ENCODE results near the gene POP4.
"Not testable (repeated sequence)": the region's sequence is repeated elsewhere in the genome, so short reads cannot be mapped to it uniquely, and the experiment has no call there.

Gene POP4

DNA sequence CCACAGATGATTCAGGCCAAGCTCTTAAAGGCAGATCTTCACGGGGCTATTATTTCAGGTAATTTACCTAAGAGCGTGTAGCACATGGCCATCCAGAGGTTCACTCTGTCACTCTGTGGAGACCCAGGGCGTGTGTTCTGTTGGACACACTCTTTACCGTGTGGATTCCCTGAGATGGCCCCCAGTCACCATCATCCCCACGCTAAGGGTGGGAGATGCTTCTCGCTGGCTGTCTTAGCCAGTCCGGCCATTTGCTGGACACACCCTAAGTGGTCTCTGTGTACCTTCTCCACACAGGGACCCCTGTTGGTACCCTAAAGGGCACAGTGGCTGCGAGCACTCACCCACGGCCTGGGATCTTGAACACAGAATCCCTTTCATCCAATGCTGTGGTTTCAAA is 6.0 kb downstream of the POP4 start:
- no peak for DNase-seq (ENCODE audit: low read depth)

DNA sequence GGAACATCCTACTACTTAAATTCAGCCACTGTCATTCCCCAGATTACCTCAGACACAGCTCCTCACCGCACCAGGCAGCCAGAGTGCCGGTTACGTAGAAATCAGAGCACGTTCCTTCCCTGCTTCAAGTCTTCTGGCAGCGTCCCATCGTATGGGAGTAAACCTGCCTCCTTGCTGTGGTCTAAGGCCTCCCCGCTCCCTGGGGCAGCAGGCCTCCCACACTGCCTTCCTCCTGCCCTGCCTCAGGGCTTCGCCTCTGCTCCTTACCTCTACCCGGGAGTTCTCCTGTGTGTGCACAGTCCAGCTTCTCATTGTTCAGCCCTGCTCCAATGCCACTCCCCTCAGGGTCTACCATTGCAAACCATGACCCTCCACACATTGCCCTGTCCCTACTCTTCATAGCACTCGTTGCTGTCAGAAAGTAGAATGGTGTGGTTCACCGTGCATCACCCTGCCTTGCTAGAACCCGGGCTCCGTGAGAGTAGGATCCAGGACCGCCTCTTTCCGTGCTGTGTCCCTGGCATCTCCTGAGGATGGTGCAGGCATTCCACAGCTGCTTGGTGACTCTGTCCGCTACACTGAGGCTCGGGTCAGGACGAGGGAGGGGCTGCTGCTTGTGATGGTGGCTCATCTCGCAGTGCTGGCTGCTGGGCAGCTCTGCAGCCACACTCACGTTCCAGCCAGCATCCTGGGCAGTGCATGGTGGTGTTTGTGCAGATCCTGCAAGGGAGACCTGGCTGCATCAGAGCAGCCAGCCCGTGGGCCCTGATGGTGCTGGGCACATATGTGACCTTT is 6.9 kb downstream of the POP4 start:
- DNase-seq (ENCODE audit: low read depth): no peak

DNA sequence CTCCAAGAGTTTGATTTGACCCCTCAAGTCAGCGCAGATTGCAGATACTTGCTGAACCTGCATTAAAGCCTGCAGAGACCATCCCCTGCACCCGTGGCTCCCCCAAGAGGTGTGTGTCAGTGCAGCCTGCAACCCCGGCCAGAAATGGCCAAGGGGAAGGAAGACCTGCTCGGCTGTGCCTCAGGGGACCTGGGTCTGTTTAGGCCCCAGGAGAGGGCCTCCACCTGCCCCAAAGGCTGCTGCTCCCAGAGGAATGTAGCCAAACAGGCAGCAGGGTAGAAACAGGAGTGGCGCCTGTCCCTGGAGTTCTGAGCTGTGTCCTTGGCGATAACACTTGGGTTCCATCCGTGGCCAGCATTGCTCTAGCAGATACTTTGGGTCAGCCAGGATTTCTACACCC is 8.0 kb downstream of the POP4 start:
- no peak for DNase-seq (ENCODE audit: low read depth)

DNA sequence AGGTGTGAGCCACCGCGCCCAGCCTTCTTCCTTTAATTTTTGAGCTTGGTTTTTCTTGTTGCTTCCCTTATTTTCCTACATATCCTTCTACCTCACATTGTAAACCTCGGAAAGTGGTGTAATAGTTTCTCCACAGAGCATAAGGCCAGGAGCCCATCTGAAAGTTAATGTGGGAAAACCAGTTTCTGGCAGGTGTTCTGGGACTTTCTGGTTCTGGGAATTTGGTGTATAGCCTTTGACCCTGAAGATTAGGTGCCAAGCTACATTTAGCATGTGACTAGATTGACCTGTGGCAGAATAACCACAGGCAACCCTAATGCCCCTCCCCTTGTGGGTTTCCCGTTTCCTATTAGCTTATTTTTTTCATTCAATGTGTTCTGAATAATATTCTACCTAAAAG is 8.7 kb downstream of the POP4 start:
- no peak for DNase-seq (ENCODE audit: low read depth)

DNA sequence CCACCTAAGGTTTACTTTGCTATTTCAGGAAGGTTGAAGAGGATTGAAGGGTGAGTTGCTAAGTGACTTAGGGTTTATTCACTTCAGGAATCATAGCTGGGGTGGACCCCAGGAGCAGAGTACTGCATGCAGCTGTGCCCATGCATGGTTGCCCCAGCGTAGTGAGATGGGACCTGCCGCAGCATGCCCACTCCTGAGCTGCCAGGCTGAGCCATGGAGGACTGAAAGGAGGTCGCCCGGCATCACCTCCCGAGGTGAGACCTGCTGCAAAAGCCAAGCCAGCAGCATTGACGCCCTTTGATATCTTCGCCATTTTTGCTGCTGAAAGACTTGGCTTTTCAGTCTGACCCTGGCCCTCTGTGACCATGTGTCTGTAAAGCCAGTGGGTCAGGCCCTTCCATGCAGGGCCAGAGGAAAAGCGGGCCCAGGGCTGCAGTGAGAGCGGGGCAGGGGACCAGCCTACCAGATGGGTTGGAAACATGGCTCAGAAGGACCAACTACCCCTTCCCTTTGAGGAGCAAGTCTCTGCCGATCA is 9.9 kb downstream of the POP4 start:
- DNase-seq (ENCODE audit: low read depth): no peak

DNA sequence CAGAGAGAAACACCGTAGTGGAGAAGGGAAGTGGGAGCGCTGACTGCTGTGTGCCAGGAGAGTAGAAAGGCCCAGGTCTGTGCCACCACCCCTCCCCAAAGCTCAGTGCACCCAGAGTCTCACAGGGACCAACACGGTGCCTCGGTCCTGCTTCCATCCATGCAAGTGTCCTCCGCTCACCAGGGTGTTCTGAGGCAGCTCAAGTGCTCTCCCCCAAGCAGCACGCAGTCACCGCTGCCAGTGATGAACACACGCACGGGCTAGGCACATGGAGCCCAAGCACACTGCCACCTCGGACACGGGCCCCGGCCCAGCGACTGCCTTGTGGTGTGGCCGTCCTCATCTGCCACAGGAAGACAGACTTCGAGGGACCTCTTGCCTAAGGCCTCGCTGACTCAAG is 10.5 kb downstream of the POP4 start:
- DNase-seq (ENCODE audit: low read depth): no peak

DNA sequence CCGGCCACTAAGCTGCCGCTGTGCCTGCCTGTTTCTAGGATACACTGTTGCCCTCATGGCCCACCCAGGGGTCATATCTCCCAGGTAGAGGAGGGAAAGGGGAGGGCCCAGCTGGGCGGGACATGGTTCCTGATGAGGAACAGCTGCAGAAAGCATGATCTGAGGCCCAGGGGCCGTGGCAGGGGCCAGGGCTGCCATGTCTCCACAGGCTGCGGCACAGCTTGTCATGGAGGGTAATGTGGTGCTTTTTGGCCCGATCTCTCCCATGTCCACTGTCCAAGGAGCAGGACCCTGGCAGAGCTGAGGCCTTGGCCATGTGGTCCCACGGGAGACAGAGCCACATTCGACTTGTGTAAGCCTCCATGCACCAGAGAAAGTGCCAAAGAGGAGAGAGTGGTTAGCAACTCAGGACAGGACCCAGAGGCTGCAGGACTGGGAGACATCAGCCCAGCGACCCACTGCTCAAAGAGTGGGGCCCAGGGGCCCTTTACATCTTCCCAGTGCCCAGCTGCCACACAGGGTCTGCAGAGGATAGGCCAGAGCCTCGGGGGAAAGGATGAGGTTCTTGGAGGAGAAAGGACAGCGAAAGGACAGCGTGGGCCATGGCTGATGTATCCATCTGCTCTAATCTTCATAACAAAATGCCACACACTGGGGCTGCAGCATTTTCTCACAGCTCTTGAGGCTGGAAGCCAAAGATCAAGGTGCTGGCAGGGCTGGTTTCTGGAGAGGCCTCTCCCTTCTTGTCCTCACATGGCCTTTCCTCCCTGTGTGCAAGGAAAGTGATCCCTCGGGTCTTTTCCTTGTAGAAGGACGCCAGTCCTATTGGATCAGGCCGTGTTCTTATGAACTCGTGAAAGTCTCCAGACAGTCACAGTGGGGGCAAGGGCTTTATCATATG is 11.5 kb downstream of the POP4 start:
- no peak for DNase-seq (ENCODE audit: low read depth)

DNA sequence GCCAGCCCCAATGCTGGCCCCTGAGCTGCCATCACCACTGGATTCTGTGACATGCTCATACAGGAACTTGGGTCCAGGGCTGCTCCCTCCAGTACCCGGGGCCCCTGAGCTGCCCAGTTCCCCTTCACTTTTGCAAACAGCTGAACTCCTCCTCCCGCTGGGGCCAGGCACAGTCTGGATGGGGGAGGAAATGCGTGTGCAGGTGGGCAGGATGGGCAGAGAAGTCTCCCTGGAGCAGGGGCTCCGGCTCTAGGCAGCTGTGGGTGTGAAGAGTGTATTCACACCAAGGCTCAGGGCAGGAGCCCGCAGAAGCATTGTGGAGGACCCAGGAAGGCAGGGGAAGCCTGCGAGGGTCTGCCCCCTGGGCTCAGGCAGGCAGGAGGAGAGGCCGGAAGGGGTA is 12.4 kb downstream of the POP4 start:
- no peak for DNase-seq (ENCODE audit: low read depth)

DNA sequence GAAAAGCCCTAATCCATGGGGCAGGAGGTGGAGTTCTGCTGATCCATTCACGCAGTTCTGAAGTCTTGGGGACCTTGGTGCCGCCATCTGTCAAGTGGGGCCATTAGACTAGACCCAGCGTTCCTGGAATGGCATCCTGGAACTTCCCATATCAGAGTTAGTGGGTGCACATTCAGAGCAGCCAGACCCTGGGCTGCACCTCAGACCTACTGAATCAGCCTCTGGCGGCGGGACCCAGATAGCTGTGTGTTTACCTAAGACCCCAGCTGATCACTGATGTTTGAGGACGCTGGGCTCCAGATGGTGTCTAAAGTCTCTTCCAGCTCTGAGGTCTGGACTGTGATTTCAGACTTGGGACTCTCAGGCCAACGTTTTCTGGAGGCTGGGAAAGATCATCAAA is 12.8 kb downstream of the POP4 start:
- DNase-seq (ENCODE audit: low read depth): no peak

DNA sequence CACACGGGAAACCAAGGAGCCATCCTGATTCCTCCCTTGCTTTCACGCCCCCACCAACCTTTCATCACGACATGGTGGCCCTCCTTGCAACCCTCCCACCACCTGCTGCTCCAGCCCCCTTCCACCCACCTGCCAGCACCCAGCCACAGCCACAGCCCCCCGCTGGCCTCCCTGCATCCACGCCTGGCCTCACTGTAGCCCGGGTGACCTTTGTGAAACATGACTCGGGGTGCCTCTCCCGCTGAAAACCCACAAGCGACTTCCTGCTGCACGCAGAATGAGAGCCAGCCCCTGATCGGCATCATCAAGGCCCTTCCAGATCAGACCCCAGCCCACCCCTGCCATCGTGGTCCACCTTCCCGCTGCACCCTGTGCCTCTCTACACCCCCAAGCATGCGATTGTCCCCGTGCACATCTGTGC is 14.9 kb downstream of the POP4 start:
- DNase-seq (ENCODE audit: low read depth): no peak

DNA sequence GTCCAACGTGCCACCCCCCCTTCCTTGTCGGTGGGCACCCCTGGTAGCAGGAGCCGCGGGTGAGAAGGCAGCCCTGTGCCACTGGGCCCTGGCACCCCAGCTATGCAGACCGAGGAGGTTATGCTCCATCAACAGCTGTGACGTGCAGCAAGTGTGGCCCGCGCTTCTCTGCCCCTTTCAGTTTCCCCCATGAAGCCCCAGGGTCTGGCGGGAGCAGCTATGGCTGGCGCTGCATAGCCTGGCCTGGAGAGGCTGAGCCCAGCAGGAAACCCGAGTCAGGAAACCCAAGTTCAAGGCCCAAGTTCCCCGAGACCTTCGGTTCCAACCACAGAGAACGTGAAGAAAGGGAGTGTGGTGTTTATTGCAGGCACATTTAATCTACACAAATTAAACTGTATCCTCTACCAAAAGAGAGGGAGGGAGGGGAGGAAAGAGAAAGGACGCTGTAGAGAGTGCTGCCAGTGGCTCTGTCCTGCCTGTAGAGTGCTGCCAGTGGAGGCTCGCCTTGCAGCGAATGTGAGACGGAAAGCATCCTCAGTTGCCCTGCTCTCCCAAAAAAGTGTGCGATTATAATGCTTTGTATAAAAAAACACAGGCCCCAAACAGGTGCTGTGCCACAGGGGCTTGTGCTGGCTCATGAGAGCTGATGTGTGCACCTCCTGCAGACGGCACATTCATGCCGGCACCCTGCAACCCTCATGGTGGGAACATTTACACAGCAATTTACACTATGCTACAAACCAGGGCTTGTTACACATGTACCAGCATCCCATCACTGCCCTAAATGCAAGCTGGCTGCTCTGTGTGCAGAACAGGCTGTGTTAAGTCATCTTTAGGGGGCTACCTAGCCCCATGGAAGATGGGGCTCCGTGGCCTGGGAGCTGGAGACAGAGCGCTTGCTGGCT is 16.3 kb downstream of the POP4 start:
- DNase-seq (ENCODE audit: low read depth): no peak

DNA sequence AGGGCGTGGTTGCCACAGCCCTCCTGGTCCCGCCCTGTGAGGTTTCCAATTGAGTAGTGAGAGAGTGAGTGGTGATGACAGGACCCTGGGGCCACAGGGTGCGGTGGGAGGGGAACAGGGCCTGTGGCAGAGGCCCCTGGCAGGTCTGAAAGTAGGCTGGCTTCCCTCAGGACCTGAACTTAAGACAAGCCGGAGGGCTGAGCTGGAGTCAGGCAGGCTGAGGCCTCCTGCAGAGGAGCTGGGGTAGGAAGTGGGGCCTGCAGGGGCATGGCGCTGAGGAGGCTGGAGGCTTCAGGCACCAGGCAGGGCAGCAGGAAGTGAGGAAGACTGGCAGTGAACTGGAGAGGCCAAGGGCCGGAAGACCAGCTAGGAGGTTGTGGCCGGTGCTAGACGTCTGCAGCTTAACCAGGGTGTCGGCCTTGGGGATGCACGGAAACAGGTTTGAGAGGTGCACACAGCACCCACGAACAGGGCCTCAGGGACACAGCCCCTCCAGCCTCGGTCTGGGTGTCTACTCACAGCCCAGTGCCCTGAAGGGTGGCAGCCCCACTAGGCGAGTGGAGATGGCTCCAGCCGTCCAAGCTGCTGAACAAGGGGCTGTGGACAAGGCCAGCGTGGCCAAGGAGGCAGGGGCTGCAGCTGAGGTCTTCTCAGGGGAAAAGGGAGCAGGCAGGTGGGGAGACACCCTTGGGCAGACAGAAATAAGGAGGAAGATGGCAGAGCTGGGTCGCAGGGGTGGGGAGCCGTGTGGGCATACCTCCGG is 17.8 kb downstream of the POP4 start:
- no peak for DNase-seq (ENCODE audit: low read depth)

DNA sequence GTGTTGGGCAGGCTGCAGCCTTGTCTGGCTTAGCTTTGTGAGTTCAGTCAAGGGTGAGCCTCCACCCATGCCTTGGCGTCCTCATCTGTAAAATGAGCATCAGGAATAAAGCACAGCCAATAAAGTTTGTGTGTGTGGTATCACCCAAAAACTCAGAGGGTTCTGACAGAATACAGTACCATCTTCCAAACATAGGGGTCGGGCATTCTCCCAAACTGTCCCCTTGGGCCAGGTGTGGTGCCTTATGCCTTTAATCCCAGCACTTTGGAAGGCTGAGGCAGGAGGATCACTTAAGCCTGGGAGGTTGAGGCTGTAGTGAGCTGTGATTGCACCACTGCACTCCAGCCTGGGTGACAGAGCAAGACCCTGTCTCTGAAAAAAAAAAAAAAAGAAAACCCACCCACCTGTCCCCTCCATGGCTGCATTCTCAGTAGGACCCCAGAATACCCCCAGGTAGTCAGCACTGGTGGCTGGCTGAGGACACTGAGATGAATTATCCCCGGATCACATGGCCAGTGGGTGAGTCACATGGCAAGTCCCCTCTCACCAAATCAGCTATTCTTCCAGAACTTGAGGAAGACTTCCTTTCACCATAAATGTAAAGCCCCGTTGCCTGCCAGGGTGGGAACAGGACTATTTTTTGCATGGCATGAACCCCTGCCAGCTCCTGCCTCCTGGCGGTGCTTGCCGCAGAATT is 18.6 kb downstream of the POP4 start:
- no peak for DNase-seq (ENCODE audit: low read depth)

DNA sequence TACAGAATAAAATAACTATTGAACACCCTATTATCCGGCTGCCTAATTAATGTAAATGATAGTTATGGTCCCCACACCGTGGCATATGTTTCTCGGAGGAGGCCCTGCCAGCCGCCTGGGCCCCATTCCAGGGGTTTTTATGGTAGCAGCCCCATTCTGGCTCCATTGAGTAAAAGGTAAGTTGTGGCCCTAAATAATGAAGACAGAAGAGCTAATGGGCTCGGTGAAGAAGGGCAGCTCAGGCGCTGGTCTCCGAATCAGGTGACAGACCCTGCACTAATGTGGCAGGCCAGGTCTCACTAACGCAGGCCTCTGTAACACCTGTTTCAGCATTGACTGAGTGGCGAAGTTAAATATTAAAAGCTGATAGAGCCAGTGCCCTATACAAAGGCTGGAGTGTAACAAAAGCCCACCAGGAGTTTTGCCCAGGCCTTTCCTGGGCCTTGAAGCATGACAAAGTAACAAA is 19.1 kb downstream of the POP4 start:
- no peak for DNase-seq (ENCODE audit: low read depth)

DNA sequence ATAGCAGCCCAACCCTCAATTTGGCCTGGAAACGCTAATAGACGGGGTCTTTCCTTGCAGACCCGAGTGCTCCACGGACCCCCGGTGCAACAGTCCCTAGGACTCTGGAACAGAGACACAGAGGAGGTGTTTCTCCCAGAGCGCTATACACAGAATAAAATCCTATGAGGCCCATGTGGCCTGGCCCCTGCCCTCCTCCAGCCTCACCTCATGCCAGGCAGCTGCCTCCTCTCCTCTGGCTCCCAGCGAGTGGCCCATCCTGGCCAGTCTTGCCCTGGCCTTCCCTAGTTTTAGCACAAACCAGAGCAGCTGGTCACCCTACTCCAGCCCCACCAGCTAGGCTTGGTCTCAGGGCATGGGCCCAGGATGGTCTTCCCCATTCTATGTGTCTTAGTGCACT is 20.3 kb downstream of the POP4 start:
- no peak for DNase-seq (ENCODE audit: low read depth)

DNA sequence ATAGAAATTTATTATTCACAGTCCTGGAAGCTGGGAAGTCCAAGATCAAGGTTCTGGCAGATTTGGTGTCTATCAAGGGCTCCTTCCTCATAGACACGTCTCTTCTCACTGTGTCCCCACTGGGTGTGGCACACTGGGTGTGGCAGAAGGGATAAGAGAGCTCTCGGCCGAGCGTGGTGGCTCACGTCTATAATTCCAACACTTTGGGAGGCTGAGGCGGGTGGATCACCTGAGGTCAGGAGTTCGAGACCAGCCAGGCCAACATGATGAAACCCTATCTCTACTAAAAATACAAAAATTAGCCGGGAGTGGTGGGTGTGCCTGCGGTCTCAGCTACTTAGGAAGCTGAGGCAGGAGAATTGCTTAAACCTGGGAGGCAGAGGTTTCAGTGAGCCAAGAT is 20.7 kb downstream of the POP4 start:
- not testable (repeated sequence) for DNase-seq (ENCODE audit: low read depth)

DNA sequence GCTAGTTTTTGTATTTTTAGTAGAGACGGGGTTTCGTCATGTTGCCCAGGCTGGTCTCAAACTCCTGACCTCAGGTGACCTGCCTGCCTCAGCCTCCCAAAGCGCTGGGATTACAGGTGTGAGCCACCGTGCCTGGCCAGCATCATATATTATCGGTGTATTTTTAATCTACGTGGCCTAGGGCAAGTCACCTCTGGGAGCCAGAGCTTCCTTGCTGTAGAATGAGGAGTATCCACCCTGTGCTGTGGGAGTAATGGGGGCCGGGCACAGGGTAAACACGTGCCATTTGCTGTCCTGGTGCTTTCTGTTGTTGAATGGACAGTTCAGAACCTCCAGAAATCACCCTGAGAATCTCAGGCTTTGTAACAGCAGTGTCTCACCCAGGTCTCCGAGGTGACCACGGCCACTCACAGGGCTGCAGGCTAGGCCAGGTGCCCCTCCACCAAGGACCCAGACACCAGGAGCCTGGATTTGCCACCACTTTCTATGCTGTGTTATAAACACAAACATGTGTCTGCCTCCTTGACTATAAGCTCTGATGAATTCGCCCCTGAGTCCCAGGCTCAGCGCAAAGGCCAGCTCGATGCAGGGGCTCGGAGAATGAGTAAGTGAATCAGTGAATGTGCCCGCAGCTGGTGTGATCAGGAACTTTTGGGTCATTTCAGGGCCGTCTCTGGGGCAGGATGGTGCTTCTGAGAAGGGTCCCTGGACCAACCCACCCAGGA is 22.7 kb downstream of the POP4 start:
- no peak for DNase-seq (ENCODE audit: low read depth)

DNA sequence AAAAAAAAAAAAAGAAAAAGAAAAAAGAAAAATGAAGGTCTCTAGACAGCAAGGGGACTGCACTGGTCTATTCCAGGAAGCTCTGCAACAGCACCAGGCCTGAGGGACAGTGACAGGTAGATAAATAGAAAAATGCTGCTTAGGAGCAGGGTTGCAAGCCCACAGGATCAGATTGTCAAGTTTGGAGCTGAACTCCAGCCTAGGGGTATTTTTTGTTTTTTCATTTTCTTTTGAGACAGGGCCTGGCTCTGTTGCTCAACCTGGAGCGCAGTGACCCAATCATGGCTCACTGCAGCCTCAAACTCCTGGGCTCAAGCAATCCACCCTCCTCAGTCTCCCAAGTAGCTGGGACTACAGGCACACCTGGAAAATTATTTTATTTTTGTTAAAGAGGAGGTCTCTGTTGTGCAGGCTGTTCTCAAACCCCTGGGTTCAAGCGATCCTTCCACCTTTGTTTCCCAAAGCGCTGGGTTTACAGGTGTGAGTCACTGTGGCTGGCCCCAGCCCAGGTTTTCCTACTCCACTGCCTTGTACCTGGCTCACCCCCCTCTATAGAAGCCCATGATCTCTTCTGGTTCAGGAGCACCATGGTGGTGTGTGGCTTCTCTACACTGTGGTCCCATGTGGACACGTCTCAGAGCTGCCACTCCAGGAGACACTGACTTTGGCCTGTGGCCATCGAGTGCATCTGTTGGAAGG is 23.9 kb downstream of the POP4 start:
- DNase-seq (ENCODE audit: low read depth): no peak

DNA sequence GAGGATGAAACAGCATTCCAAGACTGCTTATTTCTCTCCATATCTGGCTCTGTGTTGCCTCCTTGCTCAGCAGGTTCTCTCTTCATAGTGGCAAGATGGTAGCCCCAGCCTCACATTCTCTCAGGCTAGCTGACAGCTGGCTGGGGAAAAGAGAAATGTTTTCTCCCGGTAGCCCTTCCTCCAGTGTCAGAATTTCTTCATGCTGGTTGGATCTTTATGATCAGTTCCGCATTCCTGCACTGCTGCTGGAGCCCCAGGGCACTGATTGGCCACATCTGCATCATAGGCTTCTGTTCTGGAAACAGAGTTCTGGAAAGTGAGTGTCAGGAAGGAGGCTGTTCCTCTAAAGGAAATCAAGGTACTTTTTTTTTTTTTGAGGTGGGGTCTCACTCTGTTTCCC is 24.6 kb downstream of the POP4 start:
- no peak for DNase-seq (ENCODE audit: low read depth)
